Heart right ventricle (tissue), 16 donors: ENCODE measurements around the gene CEP350. TPM values are rescaled to one million over a fixed set of nuclear protein-coding genes. Genes with fewer than 3 reads are reported as not detected.

Experiments used
- ATAC-seq, 8 donors: fragments of 200-7000 bp; cut with Tn5 transposase; one replicate each; pipeline ENCODE4 v1.9.1; 2020; ENCODE audit warnings: mild to moderate bottlenecking in 8 of 8, moderate library complexity in 8 of 8, moderate number of reproducible peaks in 1 of 8
- DNase-seq, 2 donors: peaks; one replicate each; pipeline ENCODE4 v3.0.0-alpha.2; 2020
- H3K27ac ChIP-seq, 10 donors: fragments of 200-600 bp; sonication (generic) in 2 of 10; one replicate each; pipeline versions ENCODE4 v1.5.0 to v1.8.0; 2020 to 2022; ENCODE audit warnings: mild to moderate bottlenecking in 3 of 10
- H3K27me3 ChIP-seq, 7 donors: fragments of 200-600 bp; one replicate each; pipeline ENCODE4 v1.8.0; 2021 to 2022; ENCODE audit warnings: mild to moderate bottlenecking in 2 of 7
- H3K36me3 ChIP-seq, 9 donors: fragments of 200-600 bp; sonication (generic) in 1 of 9; one replicate each; pipeline versions ENCODE4 v1.5.0 to v1.8.0; 2020 to 2022; ENCODE audit warnings: mild to moderate bottlenecking in 2 of 9
- H3K4me1 ChIP-seq, 9 donors: fragments of 200-600 bp; sonication (generic) in 1 of 9; one replicate each; pipeline versions ENCODE4 v1.5.0 to v1.8.0; 2020 to 2022; ENCODE audit warnings: mild to moderate bottlenecking in 4 of 9
- H3K4me3 ChIP-seq, 10 donors: fragments of 200-600 bp; sonication (generic) in 2 of 10; one replicate each; pipeline versions ENCODE4 v1.5.0 to v1.8.0; 2020 to 2022; ENCODE audit warnings: mild to moderate bottlenecking in 7 of 10, moderate library complexity in 2 of 10
- H3K9me3 ChIP-seq, 11 donors: fragments of 200-600 bp in 10 of 11; sonication (generic) in 2 of 11; one replicate each; pipeline versions ENCODE4 v1.5.0 to v1.8.0; 2013 to 2022; ENCODE audit warnings: mild to moderate bottlenecking in 2 of 11, control low read depth in 1 of 11, moderate library complexity in 1 of 11
- WGBS, 2 donors: extraction: QIAGEN DNeasy Blood & Tissue Kit; methylation state at CpG; one replicate each; pipeline ENCODE4 v1.1.7; 2013; ENCODE audit warnings: inconsistent platforms in 1 of 2; 5-methylcytosine and 5-hydroxymethylcytosine counted together
- intact Hi-C, 10 donors: fragments of 100-400 bp; cut with DNase I; formaldehyde crosslinking; loops; one replicate each; pipeline versions ENCODE4 v1.11.1 to v1.14.2; 2022
- polyA plus RNA-seq, 2 donors: library from polyadenylated mRNA; stranded (reverse); fragments of 200-250 nt; gene quantifications; one replicate each; pipeline ENCODE4 v1.2.3, GENCODE V29; 2013
- total RNA-seq, 10 donors: library from RNA; stranded (reverse); fragmentation: NEBNext Ultra II Directional in 3 of 10; extraction: Animal tissue kit (Norgen Biotek cat#: 25700) in 3 of 10; gene quantifications; one replicate each; pipeline versions ENCODE4 v1.2.1 to v1.2.4, GENCODE V29; 2021 to 2023
- TF ChIP-seq, protein P1 (sequence below), 9 donors: fragments of 200-600 bp; sonication (generic) in 2 of 9; IDR thresholded peaks; one replicate each; pipeline versions ENCODE4 v1.5.0 to v1.8.0; 2021 to 2022; ENCODE audit warnings: antibody characterized with exemption in 9 of 9, mild to moderate bottlenecking in 5 of 9, moderate library complexity in 1 of 9
- donor health status: Arrhythmogenic right ventricular cardiomyopathy.
- donor health status: ischemic (EF 13 %, LVEDD 7.1; RV severe dilation, severe dysfunction).
- donor health status: healthy with polysubstance abuse.
- donor health status: DM: no; HTN: yes; CAD: no.
- donor health status: DM: no; HTN: no; CAD: no.
- donor health status: ischemic (EF 25% LVEDD 6.9; RV normal size, moderate dysfunction).
- donor health status: ischemic (EF 25% LVEDD 5.7; RV mildly dilated, moderate dysfunction).
- donor health status: healthy.
- donor health status: DM: yes; HTN: yes; CAD: no.
- donor health status: Ischemic cardiomyopathy.
- donor health status: ischemic (EF 35%, LVEDD 5.7; RV mildly dilated, moderate dysfunction).
- donor health status: nonischemic (EF 11% LVEDD 7.7; RV severe dilation, severe dysfunction).
- donor health status: DM: yes; HTN: yes; CAD: no.
- donor health status: PGD.
- donor health status: ischemic (EF 29% LVEDD 5.4; RV normal size, mild dysfunction).
- donor health status: nonischemic (EF 23%, LVEDD 6.1; RV moderate dilation, normal function).

Gene CEP350
- total and polyA plus RNA-seq, 12 donors: 3.7 to 46.3 (median 37.7) TPM

DNA sequence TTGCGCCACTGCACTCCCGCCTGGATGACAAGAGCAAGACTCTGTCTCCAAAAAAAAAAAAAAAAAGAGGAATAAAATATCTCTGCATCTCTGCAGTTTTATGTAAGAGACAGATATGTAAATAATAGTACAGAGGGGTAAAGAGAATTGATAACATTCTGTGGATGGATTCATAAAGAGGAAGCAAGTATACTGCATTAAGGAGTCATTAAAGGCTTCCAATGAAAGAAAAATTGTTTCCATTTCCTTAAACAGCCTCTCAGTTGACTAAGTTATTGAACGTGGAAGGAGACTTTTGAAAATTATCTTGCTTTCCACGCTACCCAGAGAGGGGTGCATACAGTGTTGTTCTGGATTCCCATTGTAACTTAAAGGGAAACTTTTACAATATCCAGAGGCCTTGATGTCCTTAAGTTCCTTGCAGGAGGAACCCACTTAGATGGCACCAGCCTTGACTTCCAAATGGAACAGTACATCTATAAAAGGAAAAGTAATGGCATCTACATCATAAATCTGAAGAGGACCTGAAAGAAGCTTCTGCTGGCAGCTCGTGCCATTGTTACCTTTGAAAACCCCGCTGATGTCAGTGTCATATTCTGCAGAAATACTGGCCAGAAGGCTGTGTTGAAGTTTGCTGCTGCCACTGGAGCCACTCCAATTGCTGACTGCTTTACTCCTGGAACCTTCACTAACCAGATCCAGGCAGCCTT lies 13.8 kb downstream of the CEP350 start:
- Histone ChIP-seq H3K9me3 (peaks cover 0 to 14% (median 0%) of the 10 kb centered on the region in 11 donors), H3K27me3 (no peaks in the 10 kb centered on the region), H3K4me3 (no peak overlapping the region), H3K27ac (peak overlapping the region in 3 of 10 donors; percentile 15 to 51 (median 38)), H3K4me1 (peaks cover 9 to 63% (median 46%) of the 10 kb centered on the region in 9 donors), H3K36me3 (no peaks in the 10 kb centered on the region)
- ATAC-seq (no peak), DNase-seq (no peak)
- TF ChIP-seq, protein P1, sequence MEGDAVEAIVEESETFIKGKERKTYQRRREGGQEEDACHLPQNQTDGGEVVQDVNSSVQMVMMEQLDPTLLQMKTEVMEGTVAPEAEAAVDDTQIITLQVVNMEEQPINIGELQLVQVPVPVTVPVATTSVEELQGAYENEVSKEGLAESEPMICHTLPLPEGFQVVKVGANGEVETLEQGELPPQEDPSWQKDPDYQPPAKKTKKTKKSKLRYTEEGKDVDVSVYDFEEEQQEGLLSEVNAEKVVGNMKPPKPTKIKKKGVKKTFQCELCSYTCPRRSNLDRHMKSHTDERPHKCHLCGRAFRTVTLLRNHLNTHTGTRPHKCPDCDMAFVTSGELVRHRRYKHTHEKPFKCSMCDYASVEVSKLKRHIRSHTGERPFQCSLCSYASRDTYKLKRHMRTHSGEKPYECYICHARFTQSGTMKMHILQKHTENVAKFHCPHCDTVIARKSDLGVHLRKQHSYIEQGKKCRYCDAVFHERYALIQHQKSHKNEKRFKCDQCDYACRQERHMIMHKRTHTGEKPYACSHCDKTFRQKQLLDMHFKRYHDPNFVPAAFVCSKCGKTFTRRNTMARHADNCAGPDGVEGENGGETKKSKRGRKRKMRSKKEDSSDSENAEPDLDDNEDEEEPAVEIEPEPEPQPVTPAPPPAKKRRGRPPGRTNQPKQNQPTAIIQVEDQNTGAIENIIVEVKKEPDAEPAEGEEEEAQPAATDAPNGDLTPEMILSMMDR (IDR thresholded peaks at IDR 0.05): no peak
- 92 to 96% methylated on average over 6 of the region's 6 CpGs for WGBS, 2 donors
- intact Hi-C loops: no loop called here

DNA sequence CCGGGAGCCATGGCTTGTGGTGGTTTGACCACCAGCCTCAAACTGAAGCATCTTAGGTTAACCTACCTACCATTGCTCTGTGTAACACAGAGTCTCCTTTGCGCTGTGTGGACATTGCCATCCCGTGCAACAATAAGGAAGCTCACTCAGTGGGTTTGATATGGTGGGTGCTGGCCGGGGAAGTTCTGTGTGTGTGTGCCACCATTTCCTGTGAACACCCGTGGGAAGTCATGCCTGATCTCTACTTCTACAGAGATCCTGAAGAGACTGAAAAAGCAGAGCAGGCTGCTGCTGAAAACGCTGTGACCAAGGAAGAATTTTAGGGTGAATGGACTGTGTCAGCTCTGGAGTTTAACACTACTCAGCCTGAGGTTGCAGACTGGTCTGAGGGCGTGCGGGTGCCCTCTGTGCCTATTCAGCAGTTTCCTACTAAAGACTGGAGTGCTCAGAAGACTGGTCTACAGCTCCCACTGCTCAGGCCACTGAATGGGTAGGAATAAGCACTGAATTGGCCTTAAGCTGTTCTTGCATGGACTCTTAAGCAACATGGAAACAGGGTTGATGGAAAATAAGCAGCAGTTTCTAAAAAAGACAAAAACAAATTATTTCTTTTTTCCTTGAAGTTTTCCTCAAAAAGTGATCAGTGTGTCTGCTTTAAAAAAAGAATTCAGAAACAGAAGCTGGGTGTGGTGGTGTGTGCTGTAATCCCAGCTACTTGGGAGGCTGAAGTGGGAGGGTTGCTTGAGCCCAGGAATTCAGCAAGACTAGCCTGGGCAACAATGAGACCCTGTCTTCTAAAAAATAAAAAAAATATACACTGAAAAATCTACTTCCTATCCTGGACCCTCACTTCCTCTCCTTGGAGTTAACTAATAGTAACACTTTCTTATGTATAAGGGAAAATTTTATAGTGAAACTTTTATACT lies 14.6 kb downstream of the CEP350 start:
- Histone ChIP-seq H3K27ac (peak overlapping the region in 9 of 10 donors; percentile 38 to 63 (median 51)), H3K36me3 (no peaks in the 10 kb centered on the region), H3K4me3 (no peak overlapping the region), H3K27me3 (no peaks in the 10 kb centered on the region), H3K4me1 (peaks cover 9 to 68% (median 46%) of the 10 kb centered on the region in 9 donors), H3K9me3 (peaks cover 0 to 14% (median 0%) of the 10 kb centered on the region in 11 donors)
- TF ChIP-seq, protein P1 (IDR thresholded peaks at IDR 0.05): no peak
- DNase-seq (no peak), ATAC-seq (peak in 6 of 8 donors; percentile 35 to 64 (median 51))
- intact Hi-C loops: no loop called here
- WGBS, 2 donors: 63 to 72% methylated on average over 8 of the region's 8 CpGs

DNA sequence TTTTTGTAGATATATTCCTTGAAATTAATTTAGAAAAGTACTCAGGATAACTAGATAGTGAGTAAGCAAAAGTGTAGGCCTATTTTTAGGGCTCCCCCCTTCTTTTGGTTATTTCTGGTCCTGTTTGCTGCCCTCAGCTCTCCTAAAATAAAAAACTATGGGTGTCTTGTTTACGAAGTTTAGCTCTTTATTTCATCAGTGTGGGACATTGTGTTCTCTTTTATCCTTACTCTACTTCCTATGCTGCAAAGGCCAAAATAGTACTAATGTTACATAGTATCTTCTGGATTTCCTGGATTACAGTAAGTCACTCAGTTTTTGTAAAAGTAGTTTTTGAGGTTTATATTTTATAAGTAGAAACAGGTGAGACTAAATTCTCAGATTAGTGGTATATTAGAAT lies 15.4 kb downstream of the CEP350 start:
- Histone ChIP-seq H3K4me1 (peaks cover 9 to 62% (median 43%) of the 10 kb centered on the region in 9 donors), H3K9me3 (peaks cover 0 to 14% (median 0%) of the 10 kb centered on the region in 11 donors), H3K27ac (peak overlapping the region in 9 of 10 donors; percentile 38 to 63 (median 51)), H3K27me3 (no peaks in the 10 kb centered on the region), H3K4me3 (no peak overlapping the region), H3K36me3 (no peaks in the 10 kb centered on the region)
- DNase-seq (no peak), ATAC-seq (peak in 7 of 8 donors; percentile 57 to 96 (median 75))
- WGBS, 2 donors: 7 to 8% methylated on average over 1 of the region's 1 CpG
- intact Hi-C loops: no loop called here
- TF ChIP-seq, protein P1 (IDR thresholded peaks at IDR 0.05): no peak
